Duodenal mucosa (tissue), 2 donors: ENCODE measurements around the gene FOXO1.

Experiments
- H3K27ac ChIP-seq: one replicate; pipeline ENCODE4 v1.7.0; 2013; ENCODE audit warnings: low read depth, low read length
- H3K27me3 ChIP-seq, 2 donors: one replicate each; pipeline ENCODE4 v1.7.0; 2013; ENCODE audit warnings: low read length in 2 of 2, control low read depth in 1 of 2; ENCODE audit not compliant: insufficient read depth in 2 of 2, control insufficient read depth in 1 of 2
- H3K36me3 ChIP-seq, 2 donors: one replicate each; pipeline ENCODE4 v1.7.0; 2013; ENCODE audit warnings: low read length in 2 of 2, control low read depth in 1 of 2; ENCODE audit not compliant: insufficient read depth in 2 of 2, control insufficient read depth in 1 of 2
- H3K4me1 ChIP-seq, 2 donors: one replicate each; pipeline ENCODE4 v1.7.0; 2013; ENCODE audit warnings: low read length in 2 of 2, control low read depth in 1 of 2; ENCODE audit not compliant: insufficient read depth in 2 of 2, control insufficient read depth in 1 of 2
- H3K4me3 ChIP-seq, 2 donors: one replicate each; pipeline ENCODE4 v1.7.0; 2013; ENCODE audit warnings: low read length in 2 of 2, low read depth in 1 of 2
- H3K9ac ChIP-seq, 2 donors: one replicate each; pipeline ENCODE4 v1.7.0; 2013; ENCODE audit warnings: low read length in 2 of 2, low read depth in 1 of 2
- H3K9me3 ChIP-seq, 2 donors: one replicate each; pipeline ENCODE4 v1.7.0; 2013; ENCODE audit warnings: low read length in 2 of 2, control low read depth in 1 of 2; ENCODE audit not compliant: control insufficient read depth in 1 of 2

Gene FOXO1

GRCh38 chr13:40519637-40520036 lies 146.8 kb downstream of the FOXO1 start:
- no peak overlapping the region for H3K27ac ChIP-seq
- no peaks in the 10 kb centered on the region for H3K9me3 ChIP-seq
- H3K27me3 ChIP-seq: no peaks in the 10 kb centered on the region
- H3K4me1 ChIP-seq: peaks cover 0 to 7% of the 10 kb centered on the region in 2 donors
- no peak overlapping the region for H3K9ac ChIP-seq
- no peaks in the 10 kb centered on the region for H3K36me3 ChIP-seq
- no peak overlapping the region for H3K4me3 ChIP-seq

DNA sequence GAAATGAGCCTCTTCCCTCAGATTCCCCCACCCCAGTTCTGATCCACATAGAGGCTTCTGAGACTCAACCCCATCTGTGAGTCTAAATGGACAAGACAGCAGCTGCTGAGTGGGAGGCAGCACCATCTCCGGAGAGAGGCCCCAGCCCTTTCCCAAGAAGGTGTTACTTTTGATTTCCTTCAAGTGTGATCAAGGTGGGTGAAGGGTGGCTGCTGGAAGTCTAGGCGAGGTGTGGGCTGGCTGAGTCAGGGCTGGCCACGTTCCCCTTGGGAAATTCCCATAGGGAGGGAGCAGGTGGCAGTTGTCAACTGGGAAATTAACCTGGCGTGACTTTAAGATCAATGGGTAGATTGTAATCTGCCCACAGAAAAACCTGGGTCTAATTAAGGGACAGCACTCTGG lies 148.0 kb downstream of the FOXO1 start:
- no peaks in the 10 kb centered on the region for H3K27me3 ChIP-seq
- no peak overlapping the region for H3K4me3 ChIP-seq
- H3K4me1 ChIP-seq: peaks cover 0 to 7% of the 10 kb centered on the region in 2 donors
- no peak overlapping the region for H3K27ac ChIP-seq
- H3K9ac ChIP-seq: no peak overlapping the region
- H3K9me3 ChIP-seq: no peaks in the 10 kb centered on the region
- H3K36me3 ChIP-seq: no peaks in the 10 kb centered on the region

DNA sequence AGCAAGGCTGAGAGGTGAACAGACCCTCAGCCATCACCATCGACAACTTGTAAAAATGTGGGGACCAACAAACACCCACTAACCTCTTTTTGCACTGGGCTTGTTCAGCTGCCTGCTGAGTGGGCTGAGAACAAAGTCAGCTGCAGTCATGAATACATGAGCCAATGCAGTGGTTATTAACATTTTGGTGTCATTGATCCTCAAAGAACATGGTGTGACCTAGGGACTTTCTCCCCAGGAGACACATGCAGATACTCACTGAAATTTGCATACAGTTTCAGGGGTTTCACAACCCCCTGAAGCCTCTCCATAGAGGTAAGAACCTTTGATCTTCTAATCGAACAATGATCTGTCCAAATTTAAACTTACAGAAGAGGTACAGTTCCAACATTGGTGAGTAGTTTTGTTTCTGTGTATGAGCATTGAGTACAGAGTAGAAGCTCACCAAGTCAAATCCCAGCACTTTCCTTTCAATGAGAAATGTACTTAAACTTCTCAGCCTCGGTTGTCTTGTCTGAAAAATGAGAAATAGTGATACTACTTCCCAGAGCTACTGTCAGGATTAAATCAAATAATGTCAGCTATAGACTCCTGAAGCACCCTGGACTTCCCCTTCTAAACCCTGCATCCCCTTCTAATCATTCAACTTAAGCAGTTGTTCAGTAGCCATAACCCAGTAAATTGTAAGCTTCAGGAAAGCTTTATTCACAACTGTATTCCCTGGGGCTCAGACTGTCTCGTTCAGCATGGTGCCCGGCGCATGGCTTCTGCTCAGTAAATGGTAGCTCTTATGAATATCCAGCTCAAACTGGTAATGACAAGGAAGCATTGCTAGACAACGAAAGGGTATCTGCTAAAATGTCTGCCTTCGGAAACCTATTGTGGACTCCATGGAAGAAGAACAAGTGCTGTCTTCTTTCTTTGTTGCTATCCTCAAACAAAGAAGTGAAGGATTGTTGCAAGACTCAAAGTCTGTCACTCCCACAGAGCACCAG lies 148.7 kb downstream of the FOXO1 start:
- Histone ChIP-seq H3K27ac (no peak overlapping the region), H3K36me3 (no peaks in the 10 kb centered on the region), H3K9ac (no peak overlapping the region), H3K4me1 (peaks cover 0 to 7% of the 10 kb centered on the region in 2 donors), H3K4me3 (no peak overlapping the region), H3K9me3 (no peaks in the 10 kb centered on the region), H3K27me3 (no peaks in the 10 kb centered on the region)

- Histone ChIP-seq H3K27ac (no peak overlapping the region), H3K9me3 (no peaks in the 10 kb centered on the region), H3K27me3 (no peaks in the 10 kb centered on the region), H3K4me3 (no peak overlapping the region), H3K4me1 (peaks cover 0 to 7% of the 10 kb centered on the region in 2 donors), H3K36me3 (no peaks in the 10 kb centered on the region), H3K9ac (no peak overlapping the region)
These were observed 150.7 kb downstream of the FOXO1 start for GRCh38 chr13:40515702-40516101.

DNA sequence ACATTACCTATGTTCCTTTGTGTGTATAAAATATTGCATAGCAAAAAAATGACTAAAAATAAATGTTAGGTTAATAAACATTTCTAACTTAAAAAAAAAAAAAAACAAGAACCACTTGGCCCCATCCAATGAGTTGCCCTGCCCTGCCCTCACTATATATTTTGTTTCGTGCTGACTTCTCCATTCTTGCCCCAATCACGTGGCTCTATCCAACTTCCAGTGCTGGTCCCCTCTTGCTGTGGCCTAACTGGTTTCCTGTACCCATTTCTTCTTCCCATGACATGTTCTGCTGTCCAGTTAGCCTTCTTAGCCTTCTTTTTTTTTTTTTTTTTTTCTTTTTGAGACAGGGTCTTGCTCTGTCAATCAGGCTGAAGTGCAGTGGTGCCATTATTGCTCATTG lies 151.6 kb downstream of the FOXO1 start:
- Histone ChIP-seq H3K27me3 (no peaks in the 10 kb centered on the region), H3K9me3 (no peaks in the 10 kb centered on the region), H3K27ac (no peak overlapping the region), H3K4me1 (peaks cover 0 to 7% of the 10 kb centered on the region in 2 donors), H3K9ac (no peak overlapping the region), H3K4me3 (no peak overlapping the region), H3K36me3 (no peaks in the 10 kb centered on the region)

- Histone ChIP-seq H3K36me3 (no peaks in the 10 kb centered on the region), H3K4me3 (no peak overlapping the region), H3K4me1 (no peaks in the 10 kb centered on the region), H3K9ac (no peak overlapping the region), H3K27ac (no peak overlapping the region), H3K9me3 (no peaks in the 10 kb centered on the region), H3K27me3 (no peaks in the 10 kb centered on the region)
These were observed 156.6 kb downstream of the FOXO1 start for GRCh38 chr13:40509876-40510275.

DNA sequence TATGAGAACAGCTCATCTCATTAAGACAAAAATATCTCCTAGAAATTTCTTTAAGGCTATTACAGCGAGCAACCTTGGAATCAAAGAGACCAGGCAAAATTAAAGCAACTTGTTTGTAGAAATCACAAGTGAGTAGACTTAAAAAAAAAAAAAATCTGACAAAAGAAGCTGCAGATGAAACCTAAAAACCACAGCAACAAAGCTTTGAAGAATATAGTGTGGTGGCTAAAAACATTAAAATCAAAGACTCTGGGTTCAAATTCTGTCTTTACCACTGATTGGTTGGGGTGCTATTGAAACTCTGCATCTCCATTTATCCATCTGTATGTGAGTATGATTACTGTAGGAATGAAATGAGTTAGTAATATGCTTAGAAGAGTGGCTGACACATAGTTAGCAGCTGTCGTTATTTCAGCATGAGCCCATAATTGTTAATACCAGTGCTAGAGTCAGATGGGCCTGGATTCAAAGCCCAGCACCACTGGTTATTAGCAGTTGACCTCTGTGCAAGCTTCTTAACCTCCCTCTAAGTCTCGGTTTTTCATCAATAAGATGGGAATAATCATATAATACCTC lies 157.6 kb downstream of the FOXO1 start:
- Histone ChIP-seq H3K4me1 (peaks cover 0 to 7% of the 10 kb centered on the region in 2 donors), H3K36me3 (no peaks in the 10 kb centered on the region), H3K9ac (no peak overlapping the region), H3K27ac (no peak overlapping the region), H3K9me3 (no peaks in the 10 kb centered on the region), H3K27me3 (no peaks in the 10 kb centered on the region), H3K4me3 (no peak overlapping the region)

- no peak overlapping the region for H3K4me3 ChIP-seq
- peaks cover 0 to 7% of the 10 kb centered on the region in 2 donors for H3K4me1 ChIP-seq
- H3K9ac ChIP-seq: no peak overlapping the region
- no peaks in the 10 kb centered on the region for H3K36me3 ChIP-seq
- no peak overlapping the region for H3K27ac ChIP-seq
- no peaks in the 10 kb centered on the region for H3K27me3 ChIP-seq
- no peaks in the 10 kb centered on the region for H3K9me3 ChIP-seq
These were observed 158.3 kb downstream of the FOXO1 start for GRCh38 chr13:40508127-40508526.

- Histone ChIP-seq H3K9me3 (no peaks in the 10 kb centered on the region), H3K4me3 (no peak overlapping the region), H3K4me1 (peaks cover 0 to 7% of the 10 kb centered on the region in 2 donors), H3K36me3 (no peaks in the 10 kb centered on the region), H3K27me3 (no peaks in the 10 kb centered on the region), H3K9ac (no peak overlapping the region), H3K27ac (no peak overlapping the region)
These were observed 159.6 kb downstream of the FOXO1 start for GRCh38 chr13:40506592-40507446.
